GM12878 (cell line): ENCODE measurements around the gene CTSF. TPM values are rescaled to one million over a fixed set of nuclear protein-coding genes. Genes with fewer than 3 reads are reported as not detected.
A peak's percentile ranks its signal among the peaks of the same experiment; 100 is the strongest.

Experiments
- ATAC-seq: fragments of 200-7000 bp; cut with Tn5 transposase; 3 replicates; pipeline ENCODE4 v1.9.1; 2020; ENCODE audit warnings: mild to moderate bottlenecking, moderate library complexity
- BruUV-seq: library from RNA; stranded (reverse); fragments of 400-500 nt; replicated peaks from 2 replicates; lab custom pipeline; 2021; lab: Mats Ljungman, UMichigan
- CTCF ChIA-PET: fragments of 300-600 bp; sonication (Branson Sonifier 250); formaldehyde crosslinking; extraction: SDS; loops from one replicate; lab custom pipeline; 2021; ENCODE audit warnings: inconsistent platforms; lab: Yijun Ruan, JAX
- POLR2A ChIA-PET: fragments of 350-600 bp; formaldehyde crosslinking; extraction: SDS; loops from one replicate; lab custom pipeline; 2021; ENCODE audit warnings: inconsistent platforms; lab: Charles Lee
- RAD21 ChIA-PET: fragments of 300-600 bp; sonication (Branson Sonifier 250); formaldehyde crosslinking; loops from one replicate; lab custom pipeline; 2023; ENCODE audit warnings: antibody characterized with exemption; ENCODE audit not compliant: unreplicated experiment; lab: Charles Lee
- SMC1A ChIA-PET: fragments of 300-600 bp; sonication (Branson Sonifier 250); formaldehyde crosslinking; loops from one replicate; lab custom pipeline; 2023; ENCODE audit not compliant: unreplicated experiment, uncharacterized antibody; lab: Charles Lee
- DNase-seq: peaks from one replicate; pipeline ENCODE4 v3.0.0-alpha.2; 2011; ENCODE audit warnings: low read depth, low spot score
- FAIRE-seq: peaks from 3 replicates; lab custom pipeline; 2011; peaks lifted over from hg19 to GRCh38; lab: Jason Lieb, UNC
- H2AFZ ChIP-seq: 2 replicates; pipeline ENCODE4 v1.6.0; 2011; ENCODE audit warnings: low read depth, low read length, control low read depth; ENCODE audit not compliant: control insufficient read depth
- H3K27ac ChIP-seq: 2 replicates; pipeline ENCODE4 v1.5.1; 2011; ENCODE audit warnings: control low read depth; ENCODE audit not compliant: control insufficient read depth, insufficient read depth
- H3K27me3 ChIP-seq, 2 experiments: replicated peaks in 1 of 2; 2 replicates each; pipeline versions ENCODE4 v1.6.0 to v1.6.1; 2011; ENCODE audit warnings: low read length in 1 of 2; ENCODE audit not compliant: control insufficient read depth in 2 of 2, insufficient read depth in 2 of 2
- H3K36me3 ChIP-seq, 2 experiments: 2 replicates each; pipeline ENCODE4 v1.5.1; 2011; ENCODE audit warnings: low read length in 1 of 2; ENCODE audit not compliant: control insufficient read depth in 2 of 2, insufficient read depth in 2 of 2
- H3K4me1 ChIP-seq: 2 replicates; pipeline ENCODE4 v1.6.1; 2011; ENCODE audit warnings: mild to moderate bottlenecking, low read length, moderate library complexity, mixed read lengths; ENCODE audit not compliant: control insufficient read depth, insufficient read depth
- H3K4me2 ChIP-seq: 2 replicates; pipeline ENCODE4 v1.6.0; 2011; ENCODE audit warnings: control low read depth; ENCODE audit not compliant: control insufficient read depth, insufficient read depth
- H3K4me3 ChIP-seq: fragments of 200-600 bp; sonication (generic); 2 replicates; pipeline ENCODE4 v1.5.1; 2016
- H3K79me2 ChIP-seq: 2 replicates; pipeline ENCODE4 v1.6.0; 2011; ENCODE audit warnings: low read length; ENCODE audit not compliant: control insufficient read depth, insufficient read depth
- H3K9ac ChIP-seq: 2 replicates; pipeline ENCODE4 v1.8.0; 2011; ENCODE audit warnings: low read length, control low read depth, mixed read lengths; ENCODE audit not compliant: control insufficient read depth, insufficient read depth
- H3K9me3 ChIP-seq: replicated peaks from 3 replicates; pipeline ENCODE4 v1.5.1; 2011; ENCODE audit warnings: mild to moderate bottlenecking, low read length; ENCODE audit not compliant: control insufficient read depth, insufficient read depth
- H4K20me1 ChIP-seq: 2 replicates; pipeline ENCODE4 v1.6.0; 2011; ENCODE audit not compliant: control insufficient read depth, insufficient read depth
- ASH2L ChIP-seq: fragments of 300-600, 200-600 bp; sonication (generic); IDR thresholded peaks from 2 replicates; pipeline ENCODE4 v1.6.1; 2017; ENCODE audit warnings: low read depth, mild to moderate bottlenecking, borderline replicate concordance
- BACH1 ChIP-seq: fragments of 450-650 bp; IDR thresholded peaks from 2 replicates; pipeline ENCODE4 v1.6.1; 2017; ENCODE audit warnings: mild to moderate bottlenecking, borderline replicate concordance
- BHLHE40 ChIP-seq, 2 experiments: fragments of 450-650 bp in 1 of 2; IDR thresholded peaks; 2 replicates each; pipeline ENCODE4 v1.6.1; 2011 to 2017; ENCODE audit warnings: low read depth in 2 of 2, borderline replicate concordance in 1 of 2, improper control_type of control experiment in 1 of 2, low read length in 1 of 2, mild to moderate bottlenecking in 1 of 2
- CTCF ChIP-seq, 3 experiments: IDR thresholded peaks in 2 of 3; conservative IDR thresholded peaks in 1 of 3; 2 replicates each; pipeline ENCODE4 v1.5.1; 2011; ENCODE audit warnings: low read depth in 3 of 3, low read length in 3 of 3, mild to moderate bottlenecking in 3 of 3, control low read depth in 2 of 3, moderate library complexity in 2 of 3, inconsistent platforms in 1 of 3, mixed read lengths in 1 of 3; ENCODE audit not compliant: control insufficient read depth in 2 of 3, insufficient read depth in 1 of 3; ENCODE audit errors: extremely low read depth in 1 of 3
- EGR1 ChIP-seq, 2 experiments: IDR thresholded peaks; 1 replicate in 1 of 2; 2 replicates in 1 of 2; pipeline ENCODE4 v1.6.1; 2011 to 2012; ENCODE audit warnings: low read depth in 2 of 2, low read length in 2 of 2, borderline replicate concordance in 1 of 2, mild to moderate bottlenecking in 1 of 2, moderate library complexity in 1 of 2
- ETV6 ChIP-seq, 2 experiments: fragments of 450-650 bp in 1 of 2; IDR thresholded peaks in 1 of 2; conservative IDR thresholded peaks in 1 of 2; 2 replicates each; pipeline ENCODE4 v1.6.1; 2014; ENCODE audit warnings: antibody characterized with exemption in 1 of 2, borderline replicate concordance in 1 of 2, low read depth in 1 of 2, mild to moderate bottlenecking in 1 of 2, moderate library complexity in 1 of 2
- HDAC2 ChIP-seq: fragments of 200-600 bp; sonication (generic); IDR thresholded peaks from 2 replicates; pipeline ENCODE4 v1.6.1; 2017
- JUND ChIP-seq: IDR thresholded peaks from 2 replicates; pipeline ENCODE4 v1.6.1; 2012; ENCODE audit warnings: low read depth, mild to moderate bottlenecking, low read length, improper control_type of control experiment, moderate library complexity
- NBN ChIP-seq: fragments of 450-650 bp; IDR thresholded peaks from 2 replicates; pipeline ENCODE4 v1.6.1; 2016
- NR2C1 ChIP-seq: fragments of 450-650 bp; IDR thresholded peaks from 2 replicates; pipeline ENCODE4 v1.6.1; 2017; ENCODE audit warnings: antibody characterized with exemption, mild to moderate bottlenecking, moderate library complexity
- RAD21 ChIP-seq: IDR thresholded peaks from 2 replicates; pipeline ENCODE4 v1.6.1; 2011; ENCODE audit warnings: mild to moderate bottlenecking, low read depth, low read length, moderate library complexity; ENCODE audit not compliant: insufficient read depth
- RAD51 ChIP-seq: fragments of 450-650 bp; IDR thresholded peaks from 2 replicates; pipeline ENCODE4 v1.6.1; 2016; ENCODE audit warnings: moderate library complexity, mild to moderate bottlenecking, inconsistent platforms
- SREBF2 ChIP-seq: IDR thresholded peaks from 2 replicates; pipeline ENCODE4 v1.6.1; 2012; ENCODE audit warnings: mild to moderate bottlenecking, low read length
- SRF ChIP-seq, 2 experiments: IDR thresholded peaks; 2 replicates each; pipeline ENCODE4 v1.6.1; 2011; ENCODE audit warnings: low read depth in 2 of 2, low read length in 2 of 2, mild to moderate bottlenecking in 1 of 2, moderate library complexity in 1 of 2
- YY1 ChIP-seq: IDR thresholded peaks from 2 replicates; pipeline ENCODE4 v1.6.1; 2011; ENCODE audit warnings: low read depth, mild to moderate bottlenecking, low read length
- ZNF622 ChIP-seq: fragments of 450-650 bp; IDR thresholded peaks from 2 replicates; pipeline ENCODE4 v1.6.1; 2017; ENCODE audit warnings: mild to moderate bottlenecking, inconsistent platforms
- ZNF687 ChIP-seq: fragments of 450-650 bp; IDR thresholded peaks from 2 replicates; pipeline ENCODE4 v1.6.1; 2017; ENCODE audit warnings: mild to moderate bottlenecking, moderate library complexity
- WGBS: methylation state at CpG from one replicate; pipeline ENCODE4 v1.1.6; 2016; ENCODE audit warnings: low lambda C conversion rate; ENCODE audit not compliant: insufficient replicate concordance, insufficient coverage; ENCODE audit errors: missing lambda C conversion rate; 5-methylcytosine and 5-hydroxymethylcytosine counted together
- in situ Hi-C: fragments of 300-500 bp; cut with MboI; formaldehyde crosslinking; loops from 9 replicates; pipeline ENCODE4 v1.14.3; 2018; ENCODE audit warnings: mixed read lengths
- intact Hi-C: fragments of 100-400 bp; cut with micrococcal nuclease; formaldehyde crosslinking; loops from one replicate; pipeline ENCODE4 v1.14.2; 2022; ENCODE audit not compliant: unreplicated experiment
- polyA plus RNA-seq, 11 experiments: library from polyadenylated mRNA; depleted of rRNA in 4 of 11; unstranded in 6 of 11; stranded (reverse) in 5 of 11; fragments of >200 nt; fragmentation: Nextera tagmentation in 4 of 11; fragmentation: Illumina TruSeq in 1 of 11; extraction: Ambion mirVana in 4 of 11; extraction: Trizol in 1 of 11; gene quantifications; 1 replicate in 1 of 11; 2 replicates in 10 of 11; pipeline versions ENCODE4 v1.2.1 to v1.2.3, GENCODE V29; 2011 to 2016; ENCODE audit warnings: inconsistent platforms in 2 of 11, missing spikeins in 2 of 11, low read depth in 1 of 11
- total RNA-seq, 4 experiments: library from RNA; depleted of rRNA in 3 of 4; stranded (reverse); fragments of >200 nt in 3 of 4; fragmentation: Illumina TruSeq in 1 of 4; extraction: Trizol in 1 of 4; gene quantifications; 2 replicates each; pipeline versions ENCODE4 v1.2.1 to v1.2.3, GENCODE V29; 2013 to 2021

The CTSF gene
- total and polyA plus RNA-seq, 10 of the 15 experiments (the other 5 are each of a cell fraction or from before 2014, with no cell fraction given): 0.11 to 0.41 (median 0.26) TPM; not detected in 4

DNA sequence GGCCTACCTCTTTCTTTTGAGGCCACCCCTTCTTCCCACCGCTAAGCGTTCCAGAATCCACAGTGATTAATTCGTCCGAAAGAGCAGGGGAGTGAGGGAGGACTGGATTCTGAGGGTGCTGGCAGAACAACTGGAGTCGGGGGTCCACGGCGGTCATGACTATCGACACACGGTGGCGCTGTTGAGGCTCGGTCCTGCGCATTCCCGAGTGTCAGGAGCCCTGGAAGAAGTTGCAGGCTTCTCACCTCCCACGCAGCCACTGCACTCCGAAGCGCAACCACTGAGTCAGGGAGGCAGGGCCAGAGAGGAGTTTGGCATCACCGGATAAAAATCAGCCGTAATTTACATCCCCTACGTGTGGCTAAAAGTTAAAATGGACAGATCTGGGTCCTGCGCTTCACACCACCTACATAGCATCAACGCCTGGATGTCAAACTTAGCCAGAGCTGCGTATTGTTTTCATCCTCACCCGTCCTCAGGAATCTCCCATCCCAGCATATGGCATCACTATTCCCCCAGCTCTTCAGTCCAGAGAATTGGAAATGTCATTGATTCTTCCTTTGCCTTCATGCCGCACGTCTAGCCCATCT lies 10.7 kb upstream of the CTSF start:
- in situ Hi-C loops (loop anchor here (5.0 kb wide), 1 partner anchor 253 kb away; no protein-coding TSS in a partner anchor), intact Hi-C loops (loop anchor here (1.0 to 10.0 kb wide), 2 partner anchors 99 to 256 kb away; no protein-coding TSS in a partner anchor)
- ChIA-PET RAD21 (interaction anchor here (1.0 to 3.6 kb wide), 2 partner anchors 34 to 99 kb away, joined by 3 to 74 read pairs; partner anchors contain the start of gene RBM4B), CTCF (interaction anchor here (0.6 to 8.3 kb wide), 17 partner anchors 12 to 263 kb away, joined by 3 to 166 read pairs (median 5); partner anchors contain the start of genes CCDC87, CCS, MRPL11 and RBM14), SMC1A (interaction anchor here (0.7 to 5.7 kb wide), 10 partner anchors 21 to 101 kb away, joined by 3 to 74 read pairs (median 4); partner anchors contain the start of genes ACTN3, RBM4, RBM4B and ZDHHC24), POLR2A (interaction anchor here (1.2 kb wide), 1 partner anchor 100 kb away, joined by 7 read pairs; no protein-coding TSS in a partner anchor)
- no peaks in the 10 kb centered on the region for H4K20me1 ChIP-seq
- ATAC-seq: peak; percentile 91
- H3K9me3 ChIP-seq: peaks cover 2% of the 10 kb centered on the region; the same call in 1 of the 3 replicates
- H2AFZ ChIP-seq: no peak overlapping the region; the same call in 1 of the 2 replicates
- H3K27me3 ChIP-seq: no peaks in the 10 kb centered on the region
- H3K4me1 ChIP-seq: no peaks in the 10 kb centered on the region; the same call in 1 of the 2 replicates
- 18% methylated on average over 25 of the region's 25 CpGs for WGBS
- no peak overlapping the region for H3K4me3 ChIP-seq
- no TSS peak for BruUV-seq
- H3K27ac ChIP-seq: no peak overlapping the region
- peak; percentile 38 for FAIRE-seq
- no peak overlapping the region for H3K4me2 ChIP-seq
- no peaks in the 10 kb centered on the region for H3K79me2 ChIP-seq
- no peak overlapping the region for H3K9ac ChIP-seq
- no peak for DNase-seq
- H3K36me3 ChIP-seq: no peaks in the 10 kb centered on the region
- peak in 1 of 2 experiments; percentile 65; a peak in 1 of 3 replicates for TF ChIP-seq EGR1 (IDR thresholded peaks at IDR 0.05; ENCODE audit: borderline replicate concordance in 1 of 2, low read depth in 2 of 2, low read length in 2 of 2)
- no peak for TF ChIP-seq SREBF2
- TF ChIP-seq BHLHE40 (IDR thresholded peaks at IDR 0.05; ENCODE audit: borderline replicate concordance in 1 of 2, low read depth in 2 of 2, low read length in 1 of 2): peak in 1 of 2 experiments; percentile 45; a peak in 1 of 4 replicates
- no peak for TF ChIP-seq ETV6 (conservative IDR thresholded peaks at IDR 0.05 in 1 of 2, IDR thresholded peaks at IDR 0.05 in 1 of 2; ENCODE audit: borderline replicate concordance in 1 of 2, low read depth in 1 of 2)
- peak; percentile 31; the same call in 1 of the 2 replicates for TF ChIP-seq BACH1
- TF ChIP-seq JUND: no peak
- no peak for TF ChIP-seq SRF (IDR thresholded peaks at IDR 0.05; ENCODE audit: low read depth in 2 of 2, low read length in 2 of 2)
- TF ChIP-seq ASH2L: no peak
- no peak for TF ChIP-seq HDAC2
- no peak for TF ChIP-seq ZNF687
- TF ChIP-seq NBN: 0 out of 2 replicates have a peak, but pooled peaks have one; percentile 39
- TF ChIP-seq RAD51: no peak
- TF ChIP-seq RAD21: peak; percentile 69
- TF ChIP-seq CTCF (IDR thresholded peaks at IDR 0.05 in 2 of 3, conservative IDR thresholded peaks at IDR 0.05 in 1 of 3; ENCODE audit: control insufficient read depth in 2 of 3, extremely low read depth in 1 of 3, insufficient read depth in 1 of 3, low read depth in 3 of 3, low read length in 3 of 3): peak; percentile 77 to 78 (median 77)
- peak; percentile 44; the same call in 1 of the 2 replicates for TF ChIP-seq YY1
- no peak for TF ChIP-seq ZNF622
- TF ChIP-seq NR2C1: no peak
